Karpas-422 (cell line): ENCODE results near the gene CHMP2A. TPM values are rescaled to one million over a fixed set of nuclear protein-coding genes. Genes with fewer than 3 reads are reported as not detected.
A peak's percentile ranks its signal among the peaks of the same experiment; 100 is the strongest.
"Not testable (repeated sequence)": the region's sequence is repeated elsewhere in the genome, so short reads cannot be mapped to it uniquely, and the experiment has no call there.

Experiments
- DNase-seq: peaks from one replicate; pipeline ENCODE4 v3.0.0-alpha.2; 2015
- H2AFZ ChIP-seq: fragments of 200-600 bp; sonication (generic); 2 replicates; pipeline ENCODE4 v1.6.1; 2014; ENCODE audit warnings: antibody characterized with exemption, low read length, mixed read lengths
- H3K27ac ChIP-seq: fragments of 200-600 bp; sonication (generic); 2 replicates; pipeline ENCODE4 v1.5.1; 2014; ENCODE audit warnings: mild to moderate bottlenecking, low read length, moderate library complexity
- H3K27me3 ChIP-seq: fragments of 200-600 bp; sonication (generic); 2 replicates; pipeline ENCODE4 v1.6.1; 2014; ENCODE audit warnings: low read length, mixed read lengths
- H3K36me3 ChIP-seq: fragments of 200-600 bp; sonication (generic); 2 replicates; pipeline ENCODE4 v1.6.1; 2014; ENCODE audit warnings: low read length, mixed read lengths; ENCODE audit not compliant: insufficient read depth
- H3K4me1 ChIP-seq: fragments of 200-600 bp; sonication (generic); 2 replicates; pipeline ENCODE4 v1.6.1; 2014; ENCODE audit warnings: mild to moderate bottlenecking, low read length, mixed read lengths
- H3K4me2 ChIP-seq: fragments of 200-600 bp; sonication (generic); 2 replicates; pipeline ENCODE4 v1.6.1; 2014; ENCODE audit warnings: low read length, low read depth, mild to moderate bottlenecking; ENCODE audit not compliant: poor library complexity, severe bottlenecking
- H3K4me3 ChIP-seq: fragments of 200-600 bp; sonication (generic); 2 replicates; pipeline ENCODE4 v1.5.1; 2014; ENCODE audit warnings: mild to moderate bottlenecking, antibody characterized with exemption, low read length, mixed read lengths
- H3K79me2 ChIP-seq: fragments of 200-600 bp; sonication (generic); 2 replicates; pipeline ENCODE4 v1.6.1; 2014; ENCODE audit warnings: mild to moderate bottlenecking, low read length, mixed read lengths
- H3K9ac ChIP-seq: fragments of 200-600 bp; sonication (generic); 2 replicates; pipeline ENCODE4 v1.6.0; 2014; ENCODE audit warnings: low read length
- H3K9me2 ChIP-seq: fragments of 200-600 bp; sonication (generic), shearing (Covaris generic); replicated peaks from 2 replicates; pipeline ENCODE4 v1.6.0; 2014; ENCODE audit warnings: mild to moderate bottlenecking, low read length, moderate library complexity; ENCODE audit not compliant: insufficient read depth
- H3K9me3 ChIP-seq: fragments of 300-700, 200-600 bp; sonication (generic); 2 replicates; pipeline ENCODE4 v1.6.1; 2014; ENCODE audit warnings: low read length, mixed read lengths
- H4K20me1 ChIP-seq: fragments of 200-600 bp; sonication (generic); 2 replicates; pipeline ENCODE4 v1.6.1; 2014; ENCODE audit warnings: mild to moderate bottlenecking, antibody characterized with exemption, low read length, low read depth; ENCODE audit not compliant: insufficient read depth
- total RNA-seq: library from RNA; depleted of rRNA; stranded (reverse); fragments of >200 nt; shearing (Covaris generic); gene quantifications from 2 replicates; pipeline ENCODE4 v1.2.3, GENCODE V29; 2014; ENCODE audit warnings: low replicate concordance

Gene CHMP2A
- total RNA-seq, 1 experiment from 2014 or later, result 54.2 TPM

- no peak overlapping the region for H3K4me3 ChIP-seq
- no peaks in the 10 kb centered on the region for H3K9me2 ChIP-seq
- H3K79me2 ChIP-seq, result peaks cover 14% of the 10 kb centered on the region
- no peak overlapping the region for H2AFZ ChIP-seq
- no peaks in the 10 kb centered on the region for H3K36me3 ChIP-seq
- H3K9ac ChIP-seq, result no peak overlapping the region
- H3K27me3 ChIP-seq, result no peaks in the 10 kb centered on the region
- H3K4me2 ChIP-seq, result no peak overlapping the region
- no peaks in the 10 kb centered on the region for H3K9me3 ChIP-seq
- H3K4me1 ChIP-seq, result peaks cover 10% of the 10 kb centered on the region
- H4K20me1 ChIP-seq, result no peaks in the 10 kb centered on the region
- no peak overlapping the region for H3K27ac ChIP-seq
- no peak for DNase-seq
These were observed 24.7 kb upstream of the CHMP2A start for GRCh38 chr19:58579473-58580142.

GRCh38 chr19:58578012-58578925, 23.4 kb upstream of the CHMP2A start:
- Histone ChIP-seq H3K4me1 (peaks cover 21% of the 10 kb centered on the region), H3K9me2 (no peaks in the 10 kb centered on the region), H3K4me2 (peak overlapping the region; percentile 5), H3K9ac (no peak overlapping the region; the same call in 1 of the 2 replicates), H2AFZ (no peak overlapping the region), H3K27me3 (no peaks in the 10 kb centered on the region), H3K79me2 (peaks cover 14% of the 10 kb centered on the region), H3K4me3 (no peak overlapping the region), H3K9me3 (no peaks in the 10 kb centered on the region), H3K27ac (no peak overlapping the region), H4K20me1 (no peaks in the 10 kb centered on the region), H3K36me3 (no peaks in the 10 kb centered on the region)
- DNase-seq, result peak; percentile 25

GRCh38 chr19:58577581-58577980, 22.7 kb upstream of the CHMP2A start:
- not testable (repeated sequence) for H2AFZ ChIP-seq, H3K9ac ChIP-seq, H3K4me2 ChIP-seq, H3K9me3 ChIP-seq, H4K20me1 ChIP-seq, H3K27ac ChIP-seq, H3K4me3 ChIP-seq, H3K36me3 ChIP-seq, DNase-seq, H3K9me2 ChIP-seq, H3K27me3 ChIP-seq
- peaks cover 21% of the 10 kb centered on the region for H3K4me1 ChIP-seq
- H3K79me2 ChIP-seq, result peaks cover 14% of the 10 kb centered on the region

GRCh38 chr19:58575183-58576041, 20.5 kb upstream of the CHMP2A start:
- H3K27ac ChIP-seq, result peak overlapping the region; percentile 71
- H3K9me2 ChIP-seq, result no peaks in the 10 kb centered on the region
- peaks cover 30% of the 10 kb centered on the region for H3K4me1 ChIP-seq
- peak overlapping the region; percentile 81 for H3K4me3 ChIP-seq
- H2AFZ ChIP-seq, result no peak overlapping the region
- H4K20me1 ChIP-seq, result no peaks in the 10 kb centered on the region
- no peaks in the 10 kb centered on the region for H3K9me3 ChIP-seq
- peak; percentile 90 for DNase-seq
- H3K9ac ChIP-seq, result peak overlapping the region; percentile 86
- H3K4me2 ChIP-seq, result peak overlapping the region; percentile 91
- peaks cover 17% of the 10 kb centered on the region for H3K79me2 ChIP-seq
- no peaks in the 10 kb centered on the region for H3K36me3 ChIP-seq
- no peaks in the 10 kb centered on the region for H3K27me3 ChIP-seq

GRCh38 chr19:58573658-58574164, 18.8 kb upstream of the CHMP2A start:
- Histone ChIP-seq H3K27ac (peak overlapping the region; percentile 40; the same call in 1 of the 2 replicates), H3K4me3 (peak overlapping the region; percentile 81), H2AFZ (no peak overlapping the region), H3K9me3 (no peaks in the 10 kb centered on the region), H3K4me1 (peaks cover 30% of the 10 kb centered on the region), H3K9ac (peak overlapping the region; percentile 67), H3K36me3 (no peaks in the 10 kb centered on the region), H3K4me2 (peak overlapping the region; percentile 91), H3K27me3 (no peaks in the 10 kb centered on the region), H4K20me1 (no peaks in the 10 kb centered on the region), H3K79me2 (peaks cover 8% of the 10 kb centered on the region), H3K9me2 (no peaks in the 10 kb centered on the region)
- DNase-seq, result no peak

- peak within 1 kb of the TSS; percentile 80 for H3K27ac ChIP-seq
- H3K4me2 ChIP-seq, result peak within 1 kb of the TSS; percentile 91
- peak; percentile 98 for DNase-seq
- H3K9me2 ChIP-seq, result no peaks in the 10 kb centered on the region
- H3K36me3 ChIP-seq, result no peaks in the 10 kb centered on the region
- H2AFZ ChIP-seq, result no peak within 1 kb of the TSS
- H3K27me3 ChIP-seq, result no peaks in the 10 kb centered on the region
- peak within 1 kb of the TSS; percentile 81 for H3K4me3 ChIP-seq
- no peaks in the 10 kb centered on the region for H4K20me1 ChIP-seq
- H3K4me1 ChIP-seq, result peaks cover 23% of the 10 kb centered on the region
- peak within 1 kb of the TSS; percentile 72 for H3K9ac ChIP-seq
- no peaks in the 10 kb centered on the region for H3K9me3 ChIP-seq
- H3K79me2 ChIP-seq, result peaks cover 8% of the 10 kb centered on the region
These were observed 18.1 kb upstream of the CHMP2A start, which contains the start of gene MZF1 for GRCh38 chr19:58572818-58573657. Gene MZF1, minus strand, starts transcription at chr19:58573335. Its CDS starts 1,946 bp downstream, at chr19:58571389.

GRCh38 chr19:58572026-58572817, 17.3 kb upstream of the CHMP2A start:
- Histone ChIP-seq H3K27ac (no peak overlapping the region), H3K9ac (peak overlapping the region; percentile 64), H3K4me1 (peaks cover 21% of the 10 kb centered on the region), H3K36me3 (no peaks in the 10 kb centered on the region), H3K9me3 (no peaks in the 10 kb centered on the region), H2AFZ (no peak overlapping the region), H3K4me3 (peak overlapping the region; percentile 81), H3K79me2 (peaks cover 8% of the 10 kb centered on the region), H4K20me1 (no peaks in the 10 kb centered on the region), H3K9me2 (no peaks in the 10 kb centered on the region), H3K4me2 (peak overlapping the region; percentile 91), H3K27me3 (no peaks in the 10 kb centered on the region)
- DNase-seq, result no peak
